HepG2 (cell line): ENCODE measurements around the gene TRIM44. TPM values are rescaled to one million over a fixed set of nuclear protein-coding genes. Genes with fewer than 3 reads are reported as not detected.

Experiments
- ATAC-seq: fragments of 200-7000 bp; cut with Tn5 transposase; 3 replicates; pipeline ENCODE4 v1.9.1; 2020; ENCODE audit warnings: mild to moderate bottlenecking, moderate library complexity
- BruUV-seq: library from RNA; stranded (reverse); fragments of 400-500 nt; replicated peaks from 2 replicates; lab custom pipeline; 2021; lab: Mats Ljungman, UMichigan
- CTCF ChIA-PET: fragments of 300-600 bp; formaldehyde crosslinking; extraction: SDS; loops from one replicate; lab custom pipeline; 2021; ENCODE audit warnings: low total read pairs, inconsistent platforms, low intra/inter-chr PET ratio; lab: Yijun Ruan, JAX
- POLR2A ChIA-PET: fragments of 350-600 bp; sonication (Branson Sonifier 250); formaldehyde crosslinking; loops from one replicate; lab custom pipeline; 2020; ENCODE audit warnings: antibody characterized with exemption, inconsistent platforms; lab: Yijun Ruan, JAX
- DNase-seq: peaks from one replicate; pipeline ENCODE4 v3.0.0-alpha.2; 2015; ENCODE audit warnings: low spot score
- FAIRE-seq: peaks from 3 replicates; lab custom pipeline; 2011; peaks lifted over from hg19 to GRCh38; lab: Jason Lieb, UNC
- H2AFZ ChIP-seq: one replicate; pipeline ENCODE4 v1.6.1; 2011; ENCODE audit warnings: low read length, inconsistent platforms
- H3K27ac ChIP-seq: fragments of 300-600 bp; 3 replicates; pipeline ENCODE4 v1.8.0; 2011; ENCODE audit warnings: mixed run types, mild to moderate bottlenecking, mixed read lengths, low read length, inconsistent platforms; ENCODE audit not compliant: insufficient read depth; ENCODE audit errors: extremely low read length
- H3K27me3 ChIP-seq, 2 experiments: fragments of 200-600 bp in 1 of 2; 2 replicates in 1 of 2; 3 replicates in 1 of 2; pipeline versions ENCODE4 v1.6.0 to v1.8.0; 2011; ENCODE audit warnings: low read length in 2 of 2, mild to moderate bottlenecking in 2 of 2, moderate library complexity in 2 of 2, inconsistent platforms in 1 of 2; ENCODE audit not compliant: insufficient read depth in 2 of 2, control insufficient read depth in 1 of 2
- H3K36me3 ChIP-seq, 2 experiments: fragments of 200-600 bp in 1 of 2; replicated peaks in 1 of 2; 2 replicates in 1 of 2; 3 replicates in 1 of 2; pipeline versions ENCODE4 v1.5.1 to v1.8.0; 2011; ENCODE audit warnings: low read length in 2 of 2, inconsistent platforms in 1 of 2; ENCODE audit not compliant: insufficient read depth in 2 of 2, control insufficient read depth in 1 of 2
- H3K4me1 ChIP-seq: 2 replicates; pipeline ENCODE4 v1.5.1; 2012; ENCODE audit warnings: low read length, inconsistent platforms; ENCODE audit not compliant: insufficient read depth
- H3K4me2 ChIP-seq: 2 replicates; pipeline ENCODE4 v1.6.0; 2011; ENCODE audit warnings: low read depth, low read length, inconsistent platforms
- H3K4me3 ChIP-seq, 3 experiments: fragments of 200-600 bp in 1 of 3; sonication (generic), shearing (Covaris generic) in 1 of 3; replicated peaks in 1 of 3; 2 replicates each; pipeline ENCODE4 v1.5.1; 2011 to 2016; ENCODE audit warnings: low read length in 3 of 3, inconsistent platforms in 2 of 3, low read depth in 2 of 3, mild to moderate bottlenecking in 2 of 3, control low read depth in 1 of 3, mixed read lengths in 1 of 3; ENCODE audit not compliant: insufficient read depth in 1 of 3
- H3K79me2 ChIP-seq: one replicate; pipeline ENCODE4 v1.6.1; 2011; ENCODE audit warnings: low read length, inconsistent platforms; ENCODE audit not compliant: insufficient read depth
- H3K9ac ChIP-seq: 2 replicates; pipeline ENCODE4 v1.6.0; 2011; ENCODE audit warnings: mild to moderate bottlenecking, low read depth, low read length, inconsistent platforms; ENCODE audit not compliant: insufficient read depth
- H3K9me3 ChIP-seq: 2 replicates; pipeline ENCODE4 v1.5.1; 2012; ENCODE audit warnings: mild to moderate bottlenecking, low read length
- H4K20me1 ChIP-seq: 2 replicates; pipeline ENCODE4 v1.6.0; 2011; ENCODE audit warnings: inconsistent platforms, mild to moderate bottlenecking, low read length, moderate library complexity; ENCODE audit not compliant: insufficient read depth
- ETV5 ChIP-seq: IDR thresholded peaks from 2 replicates; pipeline ENCODE4 v1.6.1; 2018; ENCODE audit warnings: missing biosample characterization, missing genetic modification reagents, inconsistent platforms, borderline replicate concordance
- FOSL1 ChIP-seq: sonication (generic); formaldehyde crosslinking; IDR thresholded peaks from 2 replicates; pipeline ENCODE4 v1.9.0; 2021; ENCODE audit warnings: missing genetic modification reagents, borderline replicate concordance
- KLF16 ChIP-seq, 2 experiments: sonication (generic) in 1 of 2; formaldehyde crosslinking in 1 of 2; IDR thresholded peaks; 2 replicates each; pipeline versions ENCODE4 v1.6.1 to v1.8.0; 2016 to 2023; ENCODE audit warnings: missing genetic modification reagents in 2 of 2, missing compliant biosample characterization in 1 of 2
- KLF6 ChIP-seq: IDR thresholded peaks from 2 replicates; pipeline ENCODE4 v1.8.0; 2016; ENCODE audit warnings: missing biosample characterization, missing genetic modification reagents
- MEIS1 ChIP-seq: sonication (generic); formaldehyde crosslinking; IDR thresholded peaks from 2 replicates; pipeline ENCODE4 v1.9.0; 2021; ENCODE audit warnings: mild to moderate bottlenecking, missing genetic modification reagents, moderate library complexity, borderline replicate concordance
- PBX3 ChIP-seq: sonication (generic); formaldehyde crosslinking; IDR thresholded peaks from 2 replicates; pipeline ENCODE4 v1.8.1; 2023; ENCODE audit warnings: missing genetic modification reagents, inconsistent platforms, borderline replicate concordance
- PHF5A ChIP-seq: IDR thresholded peaks from one replicate; pipeline ENCODE4 v1.6.1; 2018; ENCODE audit warnings: low read depth, missing genetic modification reagents; ENCODE audit not compliant: unreplicated experiment
- WIZ ChIP-seq: sonication (generic); formaldehyde crosslinking; IDR thresholded peaks from 2 replicates; pipeline ENCODE4 v1.5.1; 2020; ENCODE audit warnings: mild to moderate bottlenecking, missing genetic modification reagents
- ZFP91 ChIP-seq: sonication (generic); formaldehyde crosslinking; IDR thresholded peaks from 2 replicates; pipeline ENCODE4 v1.9.0; 2022; ENCODE audit warnings: missing genetic modification reagents, mild to moderate bottlenecking, borderline replicate concordance
- ZNF282 ChIP-seq: fragments of 450-650 bp; IDR thresholded peaks from 2 replicates; pipeline ENCODE4 v1.6.1; 2018; ENCODE audit not compliant: partially characterized antibody
- ZNF3 ChIP-seq: IDR thresholded peaks from 2 replicates; pipeline ENCODE4 v1.7.0; 2017; ENCODE audit warnings: inconsistent platforms
- ZSCAN12 ChIP-seq: sonication (generic); formaldehyde crosslinking; IDR thresholded peaks from 2 replicates; pipeline ENCODE4 v1.9.0; 2021; ENCODE audit warnings: mild to moderate bottlenecking, missing genetic modification reagents
- ZSCAN29 ChIP-seq: sonication (generic); formaldehyde crosslinking; conservative IDR thresholded peaks from 2 replicates; pipeline ENCODE4 v1.4.0; 2020; ENCODE audit warnings: mild to moderate bottlenecking, missing genetic modification reagents
- in situ Hi-C: cut with HindIII; loops from 2 replicates; pipeline ENCODE4 v1.10.0; 2017; ENCODE audit warnings: low pct_unique_long_range_greater_than_20kb; ENCODE audit not compliant: extremely low pct_ligation_motif_present
- intact Hi-C: fragments of 100-400 bp; cut with micrococcal nuclease; formaldehyde crosslinking; loops from one replicate; pipeline ENCODE4 v1.10.0; 2022; ENCODE audit not compliant: unreplicated experiment
- polyA plus RNA-seq, 8 experiments: library from polyadenylated mRNA; depleted of rRNA in 3 of 8; stranded (reverse) in 7 of 8; unstranded in 1 of 8; fragments of >200 nt; fragmentation: Illumina TruSeq in 4 of 8; extraction: Trizol in 4 of 8; gene quantifications; 2 replicates each; pipeline versions ENCODE4 v1.2.1 to v1.2.3, GENCODE V29; 2011 to 2016; ENCODE audit warnings: low read depth in 4 of 8, missing spikeins in 1 of 8, mixed read lengths in 1 of 8; ENCODE audit not compliant: insufficient read depth in 1 of 8
- total RNA-seq, 5 experiments: library from RNA; depleted of rRNA; stranded (reverse); fragments of >200 nt; fragmentation: Illumina TruSeq; extraction: Trizol; gene quantifications; 2 replicates each; pipeline ENCODE4 v1.2.3, GENCODE V29; 2016; ENCODE audit warnings: low read depth in 1 of 5

Gene TRIM44
- total and polyA plus RNA-seq, 2 of the 13 experiments (the other 11 are each of a cell fraction or from before 2014, with no cell fraction given), result 22.7 to 50.3 TPM

- no peak overlapping the region for H3K4me3 ChIP-seq
- TF ChIP-seq ZFP91 (CRISPR knock-in tag) (no peak), MEIS1 (CRISPR knock-in tag) (no peak), KLF16 (CRISPR knock-in tag; IDR thresholded peaks at IDR 0.05) (no peak), ZNF282 (no peak), ETV5 (CRISPR knock-in tag) (no peak), ZSCAN12 (CRISPR knock-in tag) (no peak), KLF6 (CRISPR knock-in tag) (no peak), PHF5A (CRISPR knock-in tag) (no peak), FOSL1 (no peak), ZNF3 (CRISPR knock-in tag) (no peak), PBX3 (CRISPR knock-in tag) (no peak), WIZ (no peak), ZSCAN29 (no peak)
- TF ChIP-seq, all 625 proteins: peak for 0
- Histone ChIP-seq H3K27ac (no peak overlapping the region), H3K4me1 (no peaks in the 10 kb centered on the region), H4K20me1 (no peaks in the 10 kb centered on the region), H3K9me3 (no peaks in the 10 kb centered on the region), H3K4me2 (no peak overlapping the region), H3K9ac (no peak overlapping the region), H2AFZ (no peak overlapping the region), H3K27me3 (no peaks in the 10 kb centered on the region), H3K79me2 (no peaks in the 10 kb centered on the region), H3K36me3 (peaks cover 2 to 4% of the 10 kb centered on the region in 2 experiments; a peak in 1 of 5 replicates)
- POLR2A ChIA-PET, result no interaction called here
- ATAC-seq (no peak), DNase-seq (no peak), FAIRE-seq (no peak)
- in situ Hi-C loops, result no loop called here
- CTCF ChIA-PET, result no interaction called here
- BruUV-seq, result no TSS peak
- intact Hi-C loops, result no loop called here
Observed at GRCh38 chr11:35784699-35785098, 122.1 kb downstream of the TRIM44 start.
